ENCODE data around the gene GARIN5B. TPM values are rescaled to one million over a fixed set of nuclear protein-coding genes. Genes with fewer than 3 reads are reported as not detected.
"Not testable (repeated sequence)": the region's sequence is repeated elsewhere in the genome, so short reads cannot be mapped to it uniquely, and the experiment has no call there.

The GARIN5B gene
- total and polyA plus RNA-seq, 4 donors: 0.09 TPM; not detected in 3

DNA sequence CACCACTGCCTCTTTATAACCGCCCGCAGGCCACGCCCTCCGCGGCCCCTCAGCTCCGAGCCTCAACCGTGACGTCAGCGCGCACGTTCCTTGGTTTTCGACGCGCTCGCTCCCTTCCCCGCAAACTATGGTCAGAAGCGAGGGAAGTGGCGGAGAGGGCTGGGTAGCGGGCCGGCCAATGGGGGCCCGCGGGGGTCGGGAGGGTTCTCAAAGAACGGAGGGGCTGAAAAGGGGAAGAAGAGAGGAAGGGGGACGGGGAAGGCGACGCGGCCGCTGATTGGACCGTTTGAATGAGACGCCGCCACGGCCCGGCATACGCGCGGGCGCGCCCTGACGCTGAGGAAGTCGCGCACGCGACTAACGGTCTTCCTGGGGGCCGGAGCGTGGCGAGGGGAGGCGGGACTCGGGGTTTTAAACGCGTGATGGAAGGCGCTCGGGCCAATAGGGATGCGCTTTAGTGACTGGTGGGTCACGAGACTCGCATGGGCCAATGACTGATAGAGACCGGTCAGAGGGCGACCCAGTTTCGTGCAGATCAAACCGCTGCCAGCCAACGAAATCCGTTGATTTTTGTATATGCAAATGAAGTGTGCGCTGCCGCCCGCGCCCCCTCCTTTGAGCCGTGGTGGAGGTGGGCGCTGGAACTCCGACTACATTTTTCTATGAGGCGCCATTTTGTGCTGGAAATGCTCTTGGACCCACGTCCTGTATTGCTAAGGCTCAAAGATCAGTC is 44.9 kb upstream of the GARIN5B start:
- Histone ChIP-seq H3K9me3 (ENCODE audit: control insufficient read depth in 4 of 4, insufficient read depth in 3 of 4, low read length in 3 of 4) (peaks cover 0 to 3% (median 0%) of the 10 kb centered on the region in 4 donors), H3K36me3 (ENCODE audit: control insufficient read depth in 4 of 4, insufficient read depth in 4 of 4, low read length in 4 of 4) (peaks cover 0 to 20% (median 16%) of the 10 kb centered on the region in 4 donors), H3K27me3 (ENCODE audit: control insufficient read depth in 3 of 3, insufficient read depth in 3 of 3, low read length in 2 of 3) (no peaks in the 10 kb centered on the region), H3K27ac (ENCODE audit: low read depth in 1 of 2, low read length in 1 of 2) (peak overlapping the region; percentile 95 to 99), H3K9ac (ENCODE audit: insufficient read depth in 1 of 2, low read length in 2 of 2) (peak overlapping the region in 1 of 2 donors; percentile 84), H3K4me1 (ENCODE audit: control insufficient read depth in 5 of 5, insufficient read depth in 5 of 5, low read length in 5 of 5) (peaks cover 0 to 21% (median 9%) of the 10 kb centered on the region in 5 donors), H3K4me3 (peak overlapping the region; percentile 71)
- peak; percentile 97 for ATAC-seq (ENCODE audit: insufficient read depth, low FRiP score)
- peak; percentile 99 to 100 (median 100) for DNase-seq
- TF ChIP-seq, protein P1, sequence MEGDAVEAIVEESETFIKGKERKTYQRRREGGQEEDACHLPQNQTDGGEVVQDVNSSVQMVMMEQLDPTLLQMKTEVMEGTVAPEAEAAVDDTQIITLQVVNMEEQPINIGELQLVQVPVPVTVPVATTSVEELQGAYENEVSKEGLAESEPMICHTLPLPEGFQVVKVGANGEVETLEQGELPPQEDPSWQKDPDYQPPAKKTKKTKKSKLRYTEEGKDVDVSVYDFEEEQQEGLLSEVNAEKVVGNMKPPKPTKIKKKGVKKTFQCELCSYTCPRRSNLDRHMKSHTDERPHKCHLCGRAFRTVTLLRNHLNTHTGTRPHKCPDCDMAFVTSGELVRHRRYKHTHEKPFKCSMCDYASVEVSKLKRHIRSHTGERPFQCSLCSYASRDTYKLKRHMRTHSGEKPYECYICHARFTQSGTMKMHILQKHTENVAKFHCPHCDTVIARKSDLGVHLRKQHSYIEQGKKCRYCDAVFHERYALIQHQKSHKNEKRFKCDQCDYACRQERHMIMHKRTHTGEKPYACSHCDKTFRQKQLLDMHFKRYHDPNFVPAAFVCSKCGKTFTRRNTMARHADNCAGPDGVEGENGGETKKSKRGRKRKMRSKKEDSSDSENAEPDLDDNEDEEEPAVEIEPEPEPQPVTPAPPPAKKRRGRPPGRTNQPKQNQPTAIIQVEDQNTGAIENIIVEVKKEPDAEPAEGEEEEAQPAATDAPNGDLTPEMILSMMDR (IDR thresholded peaks at IDR 0.05; ENCODE audit: control extremely low read depth, extremely low read depth): no peak
- 0% methylated on average over 62 to 72 of the region's 72 CpGs for WGBS, 2 donors

DNA sequence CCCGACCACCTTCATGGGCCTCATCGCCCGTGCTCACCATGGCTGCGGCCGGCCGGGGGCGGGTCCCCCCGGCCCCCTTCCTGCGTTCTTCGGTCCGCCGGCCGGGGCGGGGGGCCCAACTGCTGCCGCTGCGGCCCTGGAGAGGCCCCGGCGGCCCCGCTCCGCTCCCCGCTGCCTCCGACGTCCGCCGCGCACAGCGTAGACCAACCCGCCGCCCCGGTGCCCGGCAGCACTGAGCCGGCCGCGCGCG is 44.4 kb upstream of the GARIN5B start, which contains the start of gene UBE2S:
UBE2S (minus strand) TSS at position 239 of the 250 bp plus-strand sequence; CDS start at position 40, 199 bp downstream.
- H3K27me3 ChIP-seq (ENCODE audit: control insufficient read depth in 3 of 3, insufficient read depth in 3 of 3, low read length in 2 of 3); H3K9me3 ChIP-seq (ENCODE audit: control insufficient read depth in 4 of 4, insufficient read depth in 3 of 4, low read length in 3 of 4); DNase-seq: not testable (repeated sequence)
- Histone ChIP-seq H3K36me3 (ENCODE audit: control insufficient read depth in 4 of 4, insufficient read depth in 4 of 4, low read length in 4 of 4) (peaks cover 0 to 25% (median 19%) of the 10 kb centered on the region in 4 donors), H3K27ac (ENCODE audit: low read depth in 1 of 2, low read length in 1 of 2) (peak within 1 kb of the TSS; percentile 95 to 99), H3K4me3 (peak within 1 kb of the TSS; percentile 71), H3K9ac (ENCODE audit: insufficient read depth in 1 of 2, low read length in 2 of 2) (peak within 1 kb of the TSS; percentile 75 to 84), H3K4me1 (ENCODE audit: control insufficient read depth in 5 of 5, insufficient read depth in 5 of 5, low read length in 5 of 5) (peaks cover 0 to 21% (median 9%) of the 10 kb centered on the region in 5 donors)
- WGBS, 2 donors: 0 to 1% methylated on average over 13 to 36 of the region's 36 CpGs
- peak; percentile 1 for ATAC-seq (ENCODE audit: insufficient read depth, low FRiP score)

DNA sequence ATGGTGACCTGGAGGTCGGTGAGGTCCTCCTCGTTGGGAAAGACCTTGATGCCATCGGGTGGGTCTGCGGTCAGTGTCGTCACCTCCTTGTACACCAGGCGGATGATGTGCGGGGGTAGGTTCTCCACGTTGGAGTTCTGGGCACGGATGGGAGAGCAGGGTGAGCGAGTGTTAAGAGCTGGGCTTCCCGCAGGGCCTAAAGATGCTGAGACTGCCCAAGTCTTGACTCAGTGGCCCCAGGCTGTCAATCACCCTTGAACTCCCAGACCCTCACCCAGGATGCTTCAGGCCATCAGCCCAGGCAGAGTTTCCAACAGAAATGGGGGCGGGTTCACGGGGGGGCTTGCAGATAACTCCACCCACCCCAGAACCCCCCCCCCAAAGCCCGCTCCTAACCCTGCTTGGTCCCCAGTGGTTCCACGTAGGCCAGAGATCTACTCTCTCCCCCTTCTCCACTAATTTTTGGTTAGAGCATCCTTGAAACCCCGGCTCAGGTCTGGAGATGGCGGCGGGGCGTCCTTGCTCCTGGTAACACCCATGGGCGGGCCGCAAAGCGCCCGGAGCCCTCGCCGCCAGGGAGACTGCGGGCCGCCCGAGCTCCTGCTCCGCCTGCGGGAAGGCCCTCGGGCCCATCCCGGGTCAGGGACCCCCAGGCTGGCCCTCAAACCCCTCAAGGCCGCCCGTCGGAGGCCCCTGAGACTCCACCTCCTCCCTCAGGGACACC is 43.9 kb upstream of the GARIN5B start:
- peaks cover 0 to 3% (median under 1%) of the 10 kb centered on the region in 4 donors for H3K9me3 ChIP-seq (ENCODE audit: control insufficient read depth in 4 of 4, insufficient read depth in 3 of 4, low read length in 3 of 4)
- H3K27me3 ChIP-seq (ENCODE audit: control insufficient read depth in 3 of 3, insufficient read depth in 3 of 3, low read length in 2 of 3): no peaks in the 10 kb centered on the region
- peak overlapping the region; percentile 75 to 77 for H3K9ac ChIP-seq (ENCODE audit: insufficient read depth in 1 of 2, low read length in 2 of 2)
- H3K36me3 ChIP-seq (ENCODE audit: control insufficient read depth in 4 of 4, insufficient read depth in 4 of 4, low read length in 4 of 4): peaks cover 4 to 30% (median 24%) of the 10 kb centered on the region in 4 donors
- H3K4me3 ChIP-seq: peak overlapping the region; percentile 71
- peaks cover 0 to 21% (median 9%) of the 10 kb centered on the region in 5 donors for H3K4me1 ChIP-seq (ENCODE audit: control insufficient read depth in 5 of 5, insufficient read depth in 5 of 5, low read length in 5 of 5)
- TF ChIP-seq, protein P1 (IDR thresholded peaks at IDR 0.05; ENCODE audit: control extremely low read depth, extremely low read depth): no peak
- WGBS, 2 donors: 11 to 13% methylated on average over 35 of the region's 35 CpGs
- ATAC-seq (ENCODE audit: insufficient read depth, low FRiP score) (peak; percentile 6), DNase-seq (peak in 1 of 3 donors; percentile 25)
- H3K27ac ChIP-seq (ENCODE audit: low read depth in 1 of 2, low read length in 1 of 2): peak overlapping the region; percentile 95 to 99

Measured in lung (tissue), 12 donors.